ENCODE results near the gene TM4SF1.

- TF ChIP-seq CTCF (IDR thresholded peaks at IDR 0.05) (no peak), POLR2AphosphoS5 (IDR thresholded peaks at IDR 0.05) (no peak), POLR2A (IDR thresholded peaks at IDR 0.05) (no peak)
Measured at GRCh38 chr3:149356044-149356592, 21.3 kb downstream of the TM4SF1 start.

Data from suprapubic skin (tissue), 4 donors.